ENCODE results near the gene CTTN. TPM values are rescaled to one million over a fixed set of nuclear protein-coding genes. Genes with fewer than 3 reads are reported as not detected.

Gene CTTN
- total RNA-seq, 2 experiments from 2014 or later, result 49.6 to 52.6 TPM

DNA sequence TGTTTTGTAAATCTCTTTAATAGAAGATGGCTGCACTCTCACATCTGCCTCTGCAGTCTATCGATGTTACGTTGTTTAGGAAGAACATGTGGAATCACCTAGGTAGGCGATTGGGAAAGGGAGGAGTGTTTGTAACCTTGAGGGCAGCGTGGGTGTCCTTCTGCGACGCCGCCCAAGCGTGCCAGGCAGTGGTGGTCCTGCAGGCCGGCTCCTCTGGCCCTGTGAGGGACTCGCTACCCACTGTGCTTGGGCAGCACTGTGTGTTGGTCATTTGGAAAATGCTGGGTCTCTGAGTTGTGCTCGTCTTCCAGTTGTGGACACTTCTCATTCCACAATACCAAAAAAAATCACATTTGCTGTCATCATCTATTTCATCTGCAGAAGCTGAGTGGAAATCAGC is 29.1 kb downstream of the CTTN start:
- no peak for DNase-seq
- ChIA-PET POLR2A (no interaction called here), CTCF (interaction anchor here (1.1 kb wide), 1 partner anchor 22 kb away, joined by 3 read pairs; no protein-coding TSS in a partner anchor)
- no peaks in the 10 kb centered on the region for H3K9me3 Mint-ChIP-seq
- peaks cover 28% of the 10 kb centered on the region for H3K36me3 Mint-ChIP-seq
- H3K4me1 Mint-ChIP-seq (ENCODE audit: low read depth), result peaks cover 4% of the 10 kb centered on the region
- no peak overlapping the region for H3K4me3 Mint-ChIP-seq
- H3K27me3 Mint-ChIP-seq, result no peaks in the 10 kb centered on the region
- no peak overlapping the region for H3K27ac Mint-ChIP-seq
- intact Hi-C loops (cut with micrococcal nuclease), result no loop called here

GRCh38 chr11:70428701-70429427 is 30.5 kb downstream of the CTTN start:
- H3K36me3 Mint-ChIP-seq, result peaks cover 34% of the 10 kb centered on the region
- no peaks in the 10 kb centered on the region for H3K27me3 Mint-ChIP-seq
- H3K4me1 Mint-ChIP-seq (ENCODE audit: low read depth), result peaks cover 4% of the 10 kb centered on the region
- H3K9me3 Mint-ChIP-seq, result no peaks in the 10 kb centered on the region
- no peak for DNase-seq
- ChIA-PET POLR2A (no interaction called here), CTCF (no interaction called here)
- no peak overlapping the region for H3K27ac Mint-ChIP-seq
- intact Hi-C loops (cut with micrococcal nuclease), result no loop called here
- H3K4me3 Mint-ChIP-seq, result no peak overlapping the region

DNA sequence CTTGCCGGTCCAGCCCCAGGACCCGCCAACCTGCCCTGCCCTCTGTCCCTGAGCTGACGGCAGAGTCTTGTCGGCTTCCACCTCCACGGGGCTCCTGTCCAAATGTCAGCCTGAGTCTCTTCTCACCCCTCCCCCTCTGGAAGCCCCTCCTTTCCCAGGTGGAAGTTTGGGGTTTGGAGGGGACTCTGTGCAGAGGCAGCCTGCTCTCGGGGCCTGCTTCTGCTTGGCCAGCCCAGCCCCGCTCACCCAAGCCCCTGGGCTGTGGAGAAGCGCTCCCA is 31.0 kb downstream of the CTTN start:
- Mint-ChIP-seq H3K9me3 (no peaks in the 10 kb centered on the region), H3K27me3 (no peaks in the 10 kb centered on the region), H3K27ac (no peak overlapping the region), H3K4me1 (ENCODE audit: low read depth) (peaks cover under 1% of the 10 kb centered on the region), H3K36me3 (peaks cover 33% of the 10 kb centered on the region), H3K4me3 (no peak overlapping the region)
- CTCF ChIA-PET, result no interaction called here
- intact Hi-C loops (cut with micrococcal nuclease), result no loop called here
- no peak for DNase-seq
- POLR2A ChIA-PET, result no interaction called here

DNA sequence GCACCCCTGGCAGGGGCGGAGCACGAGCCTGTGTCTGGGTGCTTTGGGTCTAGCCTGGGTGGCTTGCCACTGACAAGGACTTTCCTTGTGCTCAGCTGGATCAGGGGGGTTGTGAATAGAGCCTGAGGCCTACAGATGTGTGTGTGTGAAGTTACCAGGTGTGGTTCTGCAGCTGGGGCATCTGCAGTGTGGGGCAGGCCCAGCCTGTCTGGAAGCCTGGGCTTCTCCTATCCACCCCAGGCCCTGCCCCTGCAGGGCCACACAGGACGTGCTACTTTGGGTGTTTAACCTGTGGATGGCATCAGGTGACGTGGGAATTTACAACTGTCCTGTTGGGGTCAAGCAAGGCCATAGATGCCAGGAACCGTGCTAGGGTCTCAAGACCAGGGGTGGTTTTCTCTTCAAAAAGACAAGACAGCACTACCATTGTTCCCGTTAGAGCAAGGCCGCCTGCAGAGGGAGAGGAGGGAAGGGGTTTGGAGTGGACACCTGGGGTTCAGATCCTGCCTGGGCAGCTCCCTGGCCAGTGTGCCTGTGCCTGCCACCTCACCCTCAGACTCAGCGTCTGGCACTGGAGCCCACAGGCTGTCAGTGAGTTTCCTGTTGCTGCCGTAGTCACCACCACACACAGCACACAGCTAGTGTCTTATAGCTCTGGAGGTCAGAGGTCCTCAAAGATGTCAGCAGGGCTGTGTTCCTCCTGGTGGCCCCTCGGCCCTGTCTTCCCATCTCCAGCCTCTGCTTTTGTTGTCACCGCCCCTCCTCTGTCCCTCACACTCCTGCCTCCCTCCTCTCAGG is 31.6 kb downstream of the CTTN start:
- Mint-ChIP-seq H3K4me1 (ENCODE audit: low read depth) (no peaks in the 10 kb centered on the region), H3K9me3 (no peaks in the 10 kb centered on the region), H3K27me3 (no peaks in the 10 kb centered on the region), H3K4me3 (no peak overlapping the region), H3K27ac (no peak overlapping the region), H3K36me3 (peaks cover 35% of the 10 kb centered on the region)
- no peak for DNase-seq
- POLR2A ChIA-PET, result no interaction called here
- CTCF ChIA-PET, result interaction anchor here (0.6 to 0.9 kb wide), 2 partner anchors 36 to 39 kb away, joined by 3 read pairs; no protein-coding TSS in a partner anchor
- intact Hi-C loops (cut with micrococcal nuclease), result no loop called here

GRCh38 chr11:70430671-70431574 is 32.6 kb downstream of the CTTN start:
- ChIA-PET CTCF (interaction anchor here (0.9 kb wide), 1 partner anchor 35 kb away, joined by 3 read pairs; no protein-coding TSS in a partner anchor), POLR2A (no interaction called here)
- peaks cover 36% of the 10 kb centered on the region for H3K36me3 Mint-ChIP-seq
- H3K4me3 Mint-ChIP-seq, result no peak overlapping the region
- no peaks in the 10 kb centered on the region for H3K4me1 Mint-ChIP-seq (ENCODE audit: low read depth)
- no peak overlapping the region for H3K27ac Mint-ChIP-seq
- no peak for DNase-seq
- H3K27me3 Mint-ChIP-seq, result no peaks in the 10 kb centered on the region
- no peaks in the 10 kb centered on the region for H3K9me3 Mint-ChIP-seq
- intact Hi-C loops (cut with micrococcal nuclease), result no loop called here

- Mint-ChIP-seq H3K27ac (no peak overlapping the region), H3K4me3 (no peak overlapping the region), H3K36me3 (peaks cover 39% of the 10 kb centered on the region), H3K9me3 (no peaks in the 10 kb centered on the region), H3K4me1 (ENCODE audit: low read depth) (no peaks in the 10 kb centered on the region), H3K27me3 (no peaks in the 10 kb centered on the region)
- no peak for DNase-seq
- CTCF ChIA-PET, result no interaction called here
- intact Hi-C loops (cut with micrococcal nuclease), result no loop called here
- POLR2A ChIA-PET, result no interaction called here
These were observed 33.3 kb downstream of the CTTN start for GRCh38 chr11:70431611-70432010.

GRCh38 chr11:70432065-70432464 is 33.7 kb downstream of the CTTN start:
- intact Hi-C loops (cut with micrococcal nuclease), result no loop called here
- Mint-ChIP-seq H3K27me3 (no peaks in the 10 kb centered on the region), H3K27ac (no peak overlapping the region), H3K36me3 (peaks cover 39% of the 10 kb centered on the region), H3K9me3 (no peaks in the 10 kb centered on the region), H3K4me1 (ENCODE audit: low read depth) (no peaks in the 10 kb centered on the region), H3K4me3 (no peak overlapping the region)
- CTCF ChIA-PET, result no interaction called here
- no peak for DNase-seq
- POLR2A ChIA-PET, result no interaction called here

DNA sequence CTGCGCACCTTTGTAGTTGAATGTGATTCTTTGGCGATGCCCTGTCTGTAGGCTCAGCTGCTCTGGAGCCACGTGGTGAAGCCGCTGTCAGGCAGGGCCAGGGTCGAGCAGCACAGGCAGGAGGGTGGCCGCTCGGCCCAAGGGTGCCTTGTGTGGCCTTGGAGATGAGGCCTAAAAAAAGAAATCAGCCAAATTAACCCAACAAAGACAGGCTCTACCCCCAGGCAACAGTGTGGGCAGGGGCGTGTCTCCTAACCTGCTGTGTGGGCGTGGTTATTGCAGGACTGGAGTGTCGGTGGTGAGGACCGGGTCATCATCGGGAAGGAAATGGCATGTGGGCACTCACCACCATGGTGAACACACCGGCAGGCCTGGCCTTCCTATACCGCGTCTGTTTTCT is 34.3 kb downstream of the CTTN start:
- H3K4me3 Mint-ChIP-seq, result no peak overlapping the region
- no peak overlapping the region for H3K27ac Mint-ChIP-seq
- POLR2A ChIA-PET, result no interaction called here
- peaks cover 39% of the 10 kb centered on the region for H3K36me3 Mint-ChIP-seq
- intact Hi-C loops (cut with micrococcal nuclease), result no loop called here
- DNase-seq, result no peak
- H3K27me3 Mint-ChIP-seq, result no peaks in the 10 kb centered on the region
- H3K4me1 Mint-ChIP-seq (ENCODE audit: low read depth), result no peaks in the 10 kb centered on the region
- CTCF ChIA-PET, result no interaction called here
- no peaks in the 10 kb centered on the region for H3K9me3 Mint-ChIP-seq

- POLR2A ChIA-PET, result no interaction called here
- DNase-seq, result no peak
- Mint-ChIP-seq H3K4me3 (no peak overlapping the region), H3K27ac (no peak overlapping the region), H3K4me1 (ENCODE audit: low read depth) (no peaks in the 10 kb centered on the region), H3K27me3 (no peaks in the 10 kb centered on the region), H3K9me3 (no peaks in the 10 kb centered on the region), H3K36me3 (peaks cover 38% of the 10 kb centered on the region)
- intact Hi-C loops (cut with micrococcal nuclease), result no loop called here
- CTCF ChIA-PET, result no interaction called here
These were observed 34.7 kb downstream of the CTTN start for GRCh38 chr11:70433038-70433437.

- Mint-ChIP-seq H3K9me3 (no peaks in the 10 kb centered on the region), H3K4me3 (no peak overlapping the region), H3K27me3 (no peaks in the 10 kb centered on the region), H3K36me3 (peaks cover 38% of the 10 kb centered on the region), H3K4me1 (ENCODE audit: low read depth) (no peaks in the 10 kb centered on the region), H3K27ac (no peak overlapping the region)
- no peak for DNase-seq
- POLR2A ChIA-PET, result no interaction called here
- CTCF ChIA-PET, result no interaction called here
- intact Hi-C loops (cut with micrococcal nuclease), result no loop called here
These were observed 35.2 kb downstream of the CTTN start for GRCh38 chr11:70433526-70433925.

DNA sequence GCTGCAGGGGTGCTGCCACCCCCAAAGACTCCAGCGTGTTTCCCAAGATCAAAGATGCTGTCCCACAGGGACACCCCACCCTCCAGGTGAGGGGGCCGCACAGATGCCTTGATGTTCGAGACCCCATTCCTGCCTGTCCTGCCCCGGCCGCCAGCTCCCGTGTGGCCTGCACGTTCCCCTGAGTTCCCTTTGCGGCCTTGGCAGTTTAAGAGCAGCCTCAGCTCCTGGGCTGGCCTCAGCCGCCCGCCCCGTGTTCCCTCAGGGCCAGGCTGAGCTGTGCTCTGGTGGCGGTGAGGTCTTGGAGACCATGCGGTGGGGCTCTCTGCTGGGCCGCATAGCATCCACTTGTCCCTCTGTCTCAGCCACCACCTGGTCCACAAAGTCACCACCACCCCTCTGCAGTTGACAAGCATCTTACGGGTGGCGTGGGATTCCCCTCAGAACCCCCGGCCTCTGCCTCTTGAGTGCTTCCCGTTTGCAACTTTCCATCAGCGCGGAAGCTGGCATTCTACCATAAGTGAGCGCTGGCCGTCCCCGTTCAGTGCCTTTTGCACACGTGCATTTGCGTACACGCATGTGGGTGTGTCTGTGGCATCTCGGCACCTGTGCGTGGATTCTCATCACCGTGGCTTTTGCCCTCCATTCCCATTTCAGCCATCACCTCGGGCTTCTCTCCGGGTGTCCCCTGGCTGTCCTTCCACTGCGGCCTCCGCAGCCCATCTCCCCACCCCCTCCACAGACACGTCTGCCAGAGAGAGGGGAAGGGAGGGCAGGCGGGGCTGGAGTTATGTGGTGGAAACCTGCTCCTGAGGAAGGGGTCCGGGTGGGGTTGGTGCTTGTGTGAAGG is 35.9 kb downstream of the CTTN start:
- Mint-ChIP-seq H3K4me1 (ENCODE audit: low read depth) (no peaks in the 10 kb centered on the region), H3K27me3 (no peaks in the 10 kb centered on the region), H3K36me3 (peaks cover 34% of the 10 kb centered on the region), H3K9me3 (no peaks in the 10 kb centered on the region), H3K27ac (no peak overlapping the region), H3K4me3 (no peak overlapping the region)
- intact Hi-C loops (cut with micrococcal nuclease), result no loop called here
- ChIA-PET POLR2A (no interaction called here), CTCF (no interaction called here)
- no peak for DNase-seq

DNA sequence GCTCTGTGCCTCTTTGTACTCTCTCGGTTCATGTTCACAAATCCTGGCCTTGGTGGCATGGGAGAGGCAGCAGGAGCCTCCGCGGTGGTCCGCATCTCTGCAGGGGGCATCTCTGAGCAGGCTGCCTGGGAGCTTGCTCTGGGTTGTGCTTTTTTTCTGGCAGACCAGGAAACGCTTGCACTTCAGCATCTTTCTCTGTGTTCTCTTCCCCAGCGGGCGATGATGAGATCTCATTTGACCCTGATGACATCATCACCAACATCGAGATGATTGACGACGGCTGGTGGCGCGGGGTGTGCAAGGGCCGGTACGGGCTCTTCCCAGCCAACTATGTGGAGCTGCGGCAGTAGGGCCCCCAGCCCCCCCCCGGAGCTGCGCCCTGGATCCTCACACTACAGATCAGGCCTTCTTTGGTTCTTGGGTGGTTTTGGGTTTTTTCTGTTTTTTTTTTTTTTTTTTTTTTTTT is 36.5 kb downstream of the CTTN start:
- ChIA-PET CTCF (no interaction called here), POLR2A (no interaction called here)
- no peak for DNase-seq
- Mint-ChIP-seq H3K27me3 (peaks cover 2% of the 10 kb centered on the region), H3K4me1 (ENCODE audit: low read depth) (no peaks in the 10 kb centered on the region), H3K27ac (no peak overlapping the region), H3K9me3 (no peaks in the 10 kb centered on the region), H3K4me3 (no peak overlapping the region), H3K36me3 (peaks cover 34% of the 10 kb centered on the region)
- intact Hi-C loops (cut with micrococcal nuclease), result no loop called here
